Nephron progenitor cell (in vitro differentiated cells): Measurements from ENCODE around the gene NTM.

Source experiments
- DNase-seq: peaks from one replicate; pipeline ENCODE4 v3.0.0; 2021
- H3K27ac Mint-ChIP-seq: 2 replicates; pipeline ENCODE4 v1.8.0; 2021; ENCODE audit warnings: mild to moderate bottlenecking, moderate library complexity, mixed read lengths
- H3K27me3 Mint-ChIP-seq: 2 replicates; pipeline ENCODE4 v1.8.0; 2021; ENCODE audit warnings: mild to moderate bottlenecking, low read depth, mixed read lengths; ENCODE audit not compliant: poor library complexity
- H3K36me3 Mint-ChIP-seq: 2 replicates; pipeline ENCODE4 v1.8.0; 2021; ENCODE audit warnings: low read depth, mixed read lengths
- H3K4me1 Mint-ChIP-seq: 2 replicates; pipeline ENCODE4 v1.8.0; 2021; ENCODE audit warnings: mixed read lengths
- H3K4me3 Mint-ChIP-seq: 2 replicates; pipeline ENCODE4 v1.8.0; 2021; ENCODE audit warnings: mild to moderate bottlenecking, moderate library complexity, mixed read lengths
- H3K9me3 Mint-ChIP-seq: 2 replicates; pipeline ENCODE4 v1.8.0; 2021; ENCODE audit warnings: mild to moderate bottlenecking, moderate library complexity, mixed read lengths
- TF ChIP-seq, protein P1 (sequence below): fragments of 200-600 bp; sonication (generic); IDR thresholded peaks from 2 replicates; pipeline ENCODE4 v1.5.0; 2021; ENCODE audit warnings: antibody characterized with exemption

NTM gene

GRCh38 chr11:131938351-131938751, 567.9 kb downstream of the NTM start:
- H3K27ac Mint-ChIP-seq = no peak overlapping the region
- H3K36me3 Mint-ChIP-seq = no peaks in the 10 kb centered on the region
- H3K27me3 Mint-ChIP-seq = peaks cover 34% of the 10 kb centered on the region
- TF ChIP-seq, protein P1, sequence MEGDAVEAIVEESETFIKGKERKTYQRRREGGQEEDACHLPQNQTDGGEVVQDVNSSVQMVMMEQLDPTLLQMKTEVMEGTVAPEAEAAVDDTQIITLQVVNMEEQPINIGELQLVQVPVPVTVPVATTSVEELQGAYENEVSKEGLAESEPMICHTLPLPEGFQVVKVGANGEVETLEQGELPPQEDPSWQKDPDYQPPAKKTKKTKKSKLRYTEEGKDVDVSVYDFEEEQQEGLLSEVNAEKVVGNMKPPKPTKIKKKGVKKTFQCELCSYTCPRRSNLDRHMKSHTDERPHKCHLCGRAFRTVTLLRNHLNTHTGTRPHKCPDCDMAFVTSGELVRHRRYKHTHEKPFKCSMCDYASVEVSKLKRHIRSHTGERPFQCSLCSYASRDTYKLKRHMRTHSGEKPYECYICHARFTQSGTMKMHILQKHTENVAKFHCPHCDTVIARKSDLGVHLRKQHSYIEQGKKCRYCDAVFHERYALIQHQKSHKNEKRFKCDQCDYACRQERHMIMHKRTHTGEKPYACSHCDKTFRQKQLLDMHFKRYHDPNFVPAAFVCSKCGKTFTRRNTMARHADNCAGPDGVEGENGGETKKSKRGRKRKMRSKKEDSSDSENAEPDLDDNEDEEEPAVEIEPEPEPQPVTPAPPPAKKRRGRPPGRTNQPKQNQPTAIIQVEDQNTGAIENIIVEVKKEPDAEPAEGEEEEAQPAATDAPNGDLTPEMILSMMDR = no peak
- H3K4me3 Mint-ChIP-seq = no peak overlapping the region
- peaks cover 25% of the 10 kb centered on the region for H3K4me1 Mint-ChIP-seq
- no peak for DNase-seq
- H3K9me3 Mint-ChIP-seq = no peaks in the 10 kb centered on the region

GRCh38 chr11:131940126-131940525, 569.7 kb downstream of the NTM start:
- no peaks in the 10 kb centered on the region for H3K36me3 Mint-ChIP-seq
- TF ChIP-seq, protein P1 = no peak
- H3K9me3 Mint-ChIP-seq = no peaks in the 10 kb centered on the region
- H3K27me3 Mint-ChIP-seq = peaks cover 31% of the 10 kb centered on the region
- no peak overlapping the region for H3K27ac Mint-ChIP-seq
- peaks cover 20% of the 10 kb centered on the region for H3K4me1 Mint-ChIP-seq
- no peak overlapping the region for H3K4me3 Mint-ChIP-seq
- no peak for DNase-seq

GRCh38 chr11:131942878-131943277, 572.5 kb downstream of the NTM start:
- TF ChIP-seq, protein P1 = no peak
- Mint-ChIP-seq H3K4me3 (no peak overlapping the region), H3K27ac (no peak overlapping the region), H3K36me3 (no peaks in the 10 kb centered on the region), H3K4me1 (peaks cover 24% of the 10 kb centered on the region), H3K9me3 (no peaks in the 10 kb centered on the region), H3K27me3 (peaks cover 25% of the 10 kb centered on the region)
- no peak for DNase-seq

GRCh38 chr11:131943295-131943694, 572.9 kb downstream of the NTM start:
- no peak overlapping the region for H3K4me3 Mint-ChIP-seq

GRCh38 chr11:131944736-131945135, 574.3 kb downstream of the NTM start:
- peaks cover 13% of the 10 kb centered on the region for H3K27me3 Mint-ChIP-seq
- no peak overlapping the region for H3K4me3 Mint-ChIP-seq
- TF ChIP-seq, protein P1 = no peak
- H3K4me1 Mint-ChIP-seq = peaks cover 16% of the 10 kb centered on the region
- H3K9me3 Mint-ChIP-seq = no peaks in the 10 kb centered on the region
- no peak overlapping the region for H3K27ac Mint-ChIP-seq
- DNase-seq = no peak
- no peaks in the 10 kb centered on the region for H3K36me3 Mint-ChIP-seq

More at GRCh38 chr11:131943295-131943694, 572.9 kb downstream of the NTM start:
- Mint-ChIP-seq H3K27ac (no peak overlapping the region), H3K27me3 (peaks cover 23% of the 10 kb centered on the region), H3K36me3 (no peaks in the 10 kb centered on the region), H3K4me1 (peaks cover 20% of the 10 kb centered on the region), H3K9me3 (no peaks in the 10 kb centered on the region)
- no peak for DNase-seq
- TF ChIP-seq, protein P1 = no peak

GRCh38 chr11:131945706-131946105, 575.3 kb downstream of the NTM start:
- no peaks in the 10 kb centered on the region for H3K9me3 Mint-ChIP-seq
- H3K36me3 Mint-ChIP-seq = no peaks in the 10 kb centered on the region
- peaks cover 16% of the 10 kb centered on the region for H3K4me1 Mint-ChIP-seq
- TF ChIP-seq, protein P1 = no peak
- no peak overlapping the region for H3K27ac Mint-ChIP-seq
- H3K27me3 Mint-ChIP-seq = peaks cover 10% of the 10 kb centered on the region
- no peak for DNase-seq
- no peak overlapping the region for H3K4me3 Mint-ChIP-seq
